Measurements from ENCODE around the gene HAP1. TPM values are rescaled to one million over a fixed set of nuclear protein-coding genes. Genes with fewer than 3 reads are reported as not detected.

The HAP1 gene
- polyA plus RNA-seq, 6 donors from 2014 or later: not detected

DNA sequence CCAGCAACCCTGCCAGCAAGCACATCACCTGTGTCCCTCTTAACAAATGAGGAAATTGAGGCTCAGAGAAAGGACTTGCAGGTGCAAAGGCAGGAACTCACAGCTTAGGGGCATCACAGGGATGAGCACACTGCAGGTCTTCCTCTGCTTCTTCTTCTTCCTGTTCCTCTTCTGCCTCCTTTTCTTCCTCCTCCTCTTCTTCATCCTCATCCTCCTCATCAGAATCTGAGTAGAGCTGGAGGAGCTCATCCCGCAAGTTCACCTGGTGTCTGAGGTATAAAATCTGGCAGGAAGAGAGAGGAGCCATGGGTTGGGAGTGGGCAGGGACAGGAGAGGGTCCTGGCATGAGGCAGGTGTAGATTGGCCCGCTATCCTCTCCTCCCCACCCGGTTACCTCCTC, 2.6 kb downstream of the HAP1 start:
- Mint-ChIP-seq H3K4me3 (no peak overlapping the region), H3K27ac (peak overlapping the region in 1 of 6 donors; percentile 69), H3K27me3 (peaks cover 34 to 79% (median 59%) of the 10 kb centered on the region in 3 donors), H3K4me1 (peaks cover 13 to 22% (median 18%) of the 10 kb centered on the region in 3 donors), H3K36me3 (no peaks in the 10 kb centered on the region), H3K9me3 (no peaks in the 10 kb centered on the region)
- ATAC-seq (ENCODE audit: low read depth in 2 of 2) (peak in 1 of 2 donors; percentile 19), DNase-seq (no peak)

DNA sequence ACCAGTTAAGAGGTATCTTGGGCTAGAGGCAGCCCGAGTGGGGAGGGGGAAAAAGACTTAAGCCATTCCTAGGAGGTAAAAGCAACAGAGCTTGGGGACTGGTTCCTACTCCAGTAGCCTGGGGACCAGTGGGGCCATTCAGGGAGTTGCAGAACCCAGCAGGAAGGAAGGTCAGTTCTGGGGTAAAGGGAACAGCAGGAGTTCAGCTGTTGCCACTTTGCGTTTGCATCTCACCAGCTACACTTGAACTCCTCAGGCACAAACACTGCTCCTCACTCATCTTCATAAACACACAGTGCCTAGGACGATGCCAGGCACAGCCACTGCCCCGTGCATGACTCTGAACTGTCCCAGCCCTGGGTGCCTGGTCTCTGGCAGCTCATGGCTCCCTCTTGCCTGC, 4.0 kb downstream of the HAP1 start:
- no peak for DNase-seq
- H3K36me3 Mint-ChIP-seq: no peaks in the 10 kb centered on the region
- H3K27me3 Mint-ChIP-seq: peaks cover 28 to 70% (median 46%) of the 10 kb centered on the region in 3 donors
- no peaks in the 10 kb centered on the region for H3K9me3 Mint-ChIP-seq
- H3K4me3 Mint-ChIP-seq: no peak overlapping the region
- no peak for ATAC-seq (ENCODE audit: low read depth in 2 of 2)
- H3K27ac Mint-ChIP-seq: no peak overlapping the region
- peaks cover 6 to 22% (median 18%) of the 10 kb centered on the region in 3 donors for H3K4me1 Mint-ChIP-seq

DNA sequence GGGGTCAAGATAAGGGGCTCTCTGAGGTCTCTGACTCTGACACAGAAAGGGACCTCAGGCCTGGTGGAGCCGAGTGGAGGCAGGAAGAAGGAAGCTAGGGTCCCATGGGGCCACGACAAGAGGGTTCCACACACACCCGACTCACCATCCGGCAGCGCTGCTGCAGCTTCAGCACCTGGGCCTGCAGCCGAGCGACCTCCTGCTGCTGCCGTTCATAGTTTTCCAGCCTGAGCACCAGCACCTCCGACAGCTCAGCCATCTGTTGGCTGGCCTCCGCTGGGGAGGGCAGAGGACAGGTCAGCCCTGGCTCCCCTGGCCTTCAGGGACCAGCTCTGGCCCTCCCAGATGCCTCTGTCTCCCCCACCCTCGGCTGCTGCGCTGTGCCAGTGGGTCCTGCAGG, 6.4 kb downstream of the HAP1 start:
- Mint-ChIP-seq H3K9me3 (no peaks in the 10 kb centered on the region), H3K4me3 (no peak overlapping the region), H3K36me3 (no peaks in the 10 kb centered on the region), H3K4me1 (peaks cover 0 to 12% (median 4%) of the 10 kb centered on the region in 3 donors), H3K27ac (no peak overlapping the region), H3K27me3 (peaks cover 17 to 56% (median 37%) of the 10 kb centered on the region in 3 donors)
- ATAC-seq (ENCODE audit: low read depth in 2 of 2) (no peak), DNase-seq (no peak)

DNA sequence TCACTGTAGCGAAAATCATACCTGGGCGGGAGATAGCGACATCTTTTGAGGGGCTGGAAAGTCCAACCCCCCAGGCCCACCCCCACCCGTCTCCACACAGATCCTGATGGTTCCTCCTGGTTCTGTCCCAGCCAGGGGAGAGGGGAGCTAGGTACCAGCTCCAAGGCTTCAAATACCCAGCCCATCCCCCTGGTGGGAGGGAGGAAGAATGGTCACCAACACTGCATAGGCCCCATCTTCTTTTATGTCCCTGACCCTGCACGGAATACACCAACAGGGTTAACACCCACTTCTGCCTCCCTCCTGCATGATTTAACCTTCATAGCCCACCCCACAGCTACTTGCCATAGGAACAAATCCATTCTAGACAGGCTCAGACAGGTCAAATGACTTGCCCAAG, 9.3 kb downstream of the HAP1 start:
- no peak for DNase-seq
- H3K4me1 Mint-ChIP-seq: peaks cover 0 to 7% (median 4%) of the 10 kb centered on the region in 3 donors
- no peak for ATAC-seq (ENCODE audit: low read depth in 2 of 2)
- peak overlapping the region in 1 of 6 donors; percentile 78 for H3K27ac Mint-ChIP-seq
- peak overlapping the region in 1 of 8 donors; percentile 54 for H3K4me3 Mint-ChIP-seq
- H3K27me3 Mint-ChIP-seq: peaks cover 6 to 37% (median 27%) of the 10 kb centered on the region in 3 donors
- no peaks in the 10 kb centered on the region for H3K9me3 Mint-ChIP-seq
- H3K36me3 Mint-ChIP-seq: no peaks in the 10 kb centered on the region

DNA sequence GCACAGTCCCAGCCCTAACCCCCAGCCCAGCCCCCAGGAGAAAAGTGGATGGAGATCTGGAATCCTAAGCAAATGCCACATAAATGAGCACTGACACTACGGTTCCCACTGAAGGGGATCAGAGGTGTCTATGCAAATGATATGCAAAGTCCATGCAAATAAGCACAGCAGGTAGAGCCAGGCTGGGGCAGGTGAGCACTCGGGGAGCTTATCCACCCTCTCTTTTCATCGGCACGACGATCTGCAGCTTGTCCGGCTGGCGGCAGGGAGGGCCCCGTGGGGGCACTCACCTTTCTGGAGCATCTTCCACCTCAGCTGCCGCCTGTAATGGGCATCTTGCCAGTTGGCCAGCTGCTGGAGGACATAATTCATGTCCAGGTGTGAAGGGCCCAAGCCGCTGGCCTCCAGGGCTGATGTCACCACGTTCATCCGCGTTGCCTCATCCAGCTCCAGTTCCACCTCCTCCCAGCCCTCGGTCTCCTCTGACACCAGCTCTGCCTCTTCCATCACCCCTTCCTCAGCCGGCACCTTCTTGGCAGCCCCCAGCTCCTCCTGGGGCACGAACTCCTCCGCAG, 9.9 kb downstream of the HAP1 start:
- Mint-ChIP-seq H3K27ac (peak overlapping the region in 1 of 6 donors; percentile 78), H3K9me3 (no peaks in the 10 kb centered on the region), H3K4me1 (peaks cover 0 to 7% (median 4%) of the 10 kb centered on the region in 3 donors), H3K4me3 (peak overlapping the region in 1 of 8 donors; percentile 68), H3K36me3 (no peaks in the 10 kb centered on the region), H3K27me3 (peaks cover 5 to 36% (median 23%) of the 10 kb centered on the region in 3 donors)
- ATAC-seq (ENCODE audit: low read depth in 2 of 2) (no peak), DNase-seq (no peak)

DNA sequence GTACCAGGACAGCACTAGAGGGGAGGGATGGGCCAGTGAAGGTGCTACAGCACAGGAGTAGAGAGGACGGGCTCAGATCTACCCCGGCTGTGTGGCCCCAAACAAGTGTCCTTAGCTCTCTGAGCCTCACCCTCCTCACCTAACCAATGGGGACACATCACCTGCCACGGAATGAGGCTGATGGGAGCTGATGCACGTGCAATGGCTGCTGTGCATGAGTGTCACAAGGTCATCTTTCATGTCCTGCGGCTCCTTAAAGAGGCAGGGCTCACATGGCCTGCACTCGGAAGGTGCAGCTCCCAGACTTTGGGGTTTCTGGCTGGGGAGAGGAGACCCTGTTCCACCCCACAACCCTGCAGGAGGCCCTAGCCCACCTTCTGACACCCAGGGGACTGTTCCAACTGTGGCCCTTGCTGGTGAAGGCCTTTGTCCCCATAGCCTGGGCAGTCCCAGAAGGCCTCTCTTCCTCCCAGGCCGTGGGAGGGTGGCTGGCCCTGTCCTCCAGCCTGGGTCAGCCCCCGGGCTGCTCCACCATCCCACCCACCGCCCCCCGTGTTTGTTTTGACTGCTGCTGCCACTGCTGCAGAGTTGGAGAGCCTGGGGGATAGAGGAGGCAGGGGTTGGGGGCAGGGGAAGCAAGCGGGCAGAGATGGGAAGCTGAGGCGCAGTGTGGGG, 10.5 kb downstream of the HAP1 start:
- Mint-ChIP-seq H3K27me3 (peaks cover 5 to 36% (median 23%) of the 10 kb centered on the region in 3 donors), H3K36me3 (no peaks in the 10 kb centered on the region), H3K27ac (no peak overlapping the region), H3K9me3 (no peaks in the 10 kb centered on the region), H3K4me3 (no peak overlapping the region), H3K4me1 (peaks cover 0 to 7% (median 4%) of the 10 kb centered on the region in 3 donors)
- DNase-seq (no peak), ATAC-seq (ENCODE audit: low read depth in 2 of 2) (no peak)

DNA sequence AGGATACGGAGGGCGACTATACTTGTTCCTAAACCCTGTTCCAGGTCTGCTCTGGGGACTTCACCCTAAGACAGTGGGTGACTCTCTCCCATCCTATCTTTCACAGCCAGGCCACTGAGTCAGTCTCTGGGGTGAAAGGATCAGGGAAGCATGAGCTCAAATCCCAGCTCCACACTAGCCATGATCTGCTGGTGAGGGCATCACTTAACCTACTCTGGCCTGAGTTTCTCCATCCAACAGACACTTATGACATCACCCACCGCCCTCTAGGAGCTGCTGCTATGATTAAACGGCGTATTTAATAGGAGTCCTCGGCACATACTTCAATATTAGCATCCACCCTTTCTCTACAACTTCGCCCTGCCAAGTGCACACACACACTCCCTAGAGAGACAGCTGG, 12.2 kb downstream of the HAP1 start:
- no peaks in the 10 kb centered on the region for H3K36me3 Mint-ChIP-seq
- ATAC-seq (ENCODE audit: low read depth in 2 of 2) (no peak), DNase-seq (no peak)
- H3K27me3 Mint-ChIP-seq: peaks cover 0 to 26% (median 23%) of the 10 kb centered on the region in 3 donors
- H3K27ac Mint-ChIP-seq: peak overlapping the region in 1 of 6 donors; percentile 37
- no peaks in the 10 kb centered on the region for H3K9me3 Mint-ChIP-seq
- no peak overlapping the region for H3K4me3 Mint-ChIP-seq
- no peaks in the 10 kb centered on the region for H3K4me1 Mint-ChIP-seq

DNA sequence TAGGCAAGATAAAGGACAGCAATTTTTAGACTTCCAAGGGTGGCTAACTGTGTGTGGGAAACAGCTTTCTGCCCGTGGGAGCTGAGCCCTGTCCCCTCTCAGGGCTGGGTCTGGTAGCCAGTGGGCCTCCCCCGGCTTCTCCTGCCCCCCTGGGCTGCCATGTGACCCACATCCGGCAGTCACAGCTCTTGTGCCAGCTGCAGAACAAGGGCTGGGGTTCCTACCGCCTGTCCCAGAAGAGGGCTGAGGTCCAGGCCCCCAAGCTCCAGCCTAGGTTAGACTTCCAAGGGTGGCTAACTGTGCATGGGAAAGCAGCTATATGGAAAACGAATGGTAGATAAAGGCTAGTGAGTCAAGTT, 16.2 kb downstream of the HAP1 start:
- Mint-ChIP-seq H3K9me3 (no peaks in the 10 kb centered on the region), H3K36me3 (no peaks in the 10 kb centered on the region), H3K4me3 (no peak overlapping the region), H3K27ac (no peak overlapping the region), H3K4me1 (no peaks in the 10 kb centered on the region), H3K27me3 (peaks cover 6 to 12% (median 9%) of the 10 kb centered on the region in 3 donors)
- ATAC-seq (ENCODE audit: low read depth in 2 of 2) (no peak), DNase-seq (no peak)

DNA sequence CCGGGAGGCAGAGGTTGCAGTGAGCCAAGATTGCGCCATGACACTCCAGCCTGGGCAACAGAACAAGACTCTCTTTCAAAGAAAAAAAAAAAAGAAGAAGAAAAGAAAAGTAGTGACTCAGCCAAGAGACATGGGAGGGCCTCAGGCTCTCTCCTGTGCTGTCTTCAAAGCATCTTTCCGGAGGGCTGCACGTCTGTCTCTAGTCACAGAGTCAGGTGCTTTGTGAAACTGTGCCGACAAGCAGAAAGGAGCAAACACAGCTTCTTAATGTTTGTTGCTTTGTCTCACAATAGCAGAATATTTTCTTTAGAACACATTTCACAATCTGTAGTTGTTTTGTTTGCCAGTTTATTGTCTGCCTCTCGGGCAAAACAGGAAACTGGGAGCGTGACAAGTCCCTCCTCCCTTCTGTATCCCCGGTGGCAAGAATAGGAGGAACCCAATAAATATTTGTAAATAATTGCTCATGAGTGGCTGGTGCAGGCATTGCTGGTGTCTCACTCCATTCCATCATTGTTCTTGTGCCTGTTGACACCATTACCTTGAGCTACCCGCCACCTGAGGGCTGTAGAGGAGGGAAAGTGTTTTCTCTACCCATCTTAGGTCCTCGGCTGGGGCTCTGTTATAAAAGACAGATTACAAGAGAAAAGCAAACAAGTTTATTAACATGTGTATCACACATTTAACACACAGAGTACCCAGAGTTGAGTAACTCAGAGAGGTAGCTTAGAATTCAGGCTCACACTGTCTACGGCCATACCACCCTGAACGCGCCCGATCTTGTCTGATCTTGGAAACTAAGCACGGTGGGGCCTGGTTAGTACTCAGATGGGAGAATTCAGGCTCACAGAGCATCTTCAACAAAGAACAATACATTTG, 16.8 kb downstream of the HAP1 start:
- ATAC-seq (ENCODE audit: low read depth in 2 of 2) (no peak), DNase-seq (no peak)
- Mint-ChIP-seq H3K27me3 (peaks cover 6 to 9% (median 6%) of the 10 kb centered on the region in 3 donors), H3K4me1 (no peaks in the 10 kb centered on the region), H3K9me3 (no peaks in the 10 kb centered on the region), H3K36me3 (no peaks in the 10 kb centered on the region), H3K27ac (peak overlapping the region in 2 of 6 donors; percentile 44 to 47), H3K4me3 (no peak overlapping the region)

DNA sequence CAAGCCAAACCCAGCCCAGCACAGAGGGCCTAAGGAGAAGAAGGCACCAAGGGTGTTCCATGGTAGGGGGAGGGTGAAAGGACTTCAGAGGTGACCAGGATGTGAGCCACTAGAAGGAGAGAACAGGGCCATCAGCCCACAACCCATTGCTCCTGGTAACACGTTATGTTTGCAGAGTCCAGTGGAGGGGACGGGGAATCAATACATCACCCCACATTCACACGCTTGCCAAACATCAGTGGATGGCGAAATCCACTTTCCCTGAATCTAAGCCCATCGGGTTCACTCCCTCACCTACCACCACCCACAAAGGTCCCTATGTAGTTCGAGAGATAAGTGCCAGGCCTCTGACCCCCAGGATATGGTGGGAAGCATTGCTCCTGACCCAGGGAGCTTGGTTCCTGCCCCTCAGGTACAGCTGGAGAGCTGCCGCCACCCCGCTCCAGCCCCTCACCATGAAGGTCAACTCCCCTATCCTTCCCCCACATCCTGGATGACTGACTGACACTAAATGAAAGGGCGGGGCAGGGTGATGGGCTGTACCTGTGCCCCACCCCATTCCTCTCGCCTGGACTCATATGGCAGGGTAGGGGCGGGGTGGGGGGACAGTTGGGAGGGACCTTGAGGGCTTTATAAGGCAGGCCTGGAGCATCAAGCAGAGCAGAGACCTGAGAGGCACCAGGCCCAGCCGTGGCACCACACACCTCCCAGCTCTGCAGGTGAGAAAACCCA, 22.6 kb downstream of the HAP1 start, which contains the start of gene GAST:
Gene GAST (plus strand): TSS at position 663 of the 732 bp plus-strand sequence. CDS start 3,106 bp downstream, outside the sequence.
- H3K4me3 Mint-ChIP-seq: no peak within 1 kb of the TSS
- ATAC-seq (ENCODE audit: low read depth in 2 of 2): no peak
- no peaks in the 10 kb centered on the region for H3K36me3 Mint-ChIP-seq
- no peak within 1 kb of the TSS for H3K27ac Mint-ChIP-seq
- no peak for DNase-seq
- H3K27me3 Mint-ChIP-seq: peaks cover 12 to 28% (median 18%) of the 10 kb centered on the region in 3 donors
- peaks cover 0 to 3% (median 0%) of the 10 kb centered on the region in 7 donors for H3K9me3 Mint-ChIP-seq
- H3K4me1 Mint-ChIP-seq: no peaks in the 10 kb centered on the region

DNA sequence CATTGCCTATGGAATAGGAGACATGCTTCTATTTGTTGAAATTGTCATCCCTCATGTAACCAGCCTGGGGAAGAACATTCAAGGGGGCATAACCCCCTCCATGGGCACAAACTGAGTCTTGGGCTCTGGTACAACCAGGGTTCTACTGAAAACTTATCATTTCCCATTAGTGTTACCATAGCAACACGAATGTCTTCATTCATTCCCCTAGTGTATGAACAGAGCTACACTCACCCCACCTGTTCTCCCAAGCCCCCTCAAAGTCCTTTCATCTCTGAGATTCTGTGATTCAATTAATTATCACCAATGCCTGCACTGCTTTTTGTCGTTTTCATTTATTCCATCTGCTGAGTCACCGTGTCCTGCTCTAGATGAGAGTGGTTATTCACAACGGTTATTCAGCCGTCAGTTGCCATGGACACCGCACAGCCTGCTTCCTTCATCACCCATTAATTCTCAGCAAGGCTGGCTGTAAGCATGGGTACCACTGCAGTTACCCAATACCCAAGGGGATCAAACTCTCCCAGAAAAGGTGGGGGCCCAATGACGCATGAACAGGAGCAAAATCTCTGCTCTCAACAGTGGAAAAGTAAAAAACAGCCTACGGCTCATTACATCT, 23.9 kb downstream of the HAP1 start:
- peaks cover 0 to 3% (median 0%) of the 10 kb centered on the region in 7 donors for H3K9me3 Mint-ChIP-seq
- DNase-seq (no peak), ATAC-seq (ENCODE audit: low read depth in 2 of 2) (peak in 1 of 2 donors; percentile 20)
- H3K4me3 Mint-ChIP-seq: no peak overlapping the region
- no peaks in the 10 kb centered on the region for H3K4me1 Mint-ChIP-seq
- no peaks in the 10 kb centered on the region for H3K36me3 Mint-ChIP-seq
- H3K27me3 Mint-ChIP-seq: peaks cover 7 to 28% (median 21%) of the 10 kb centered on the region in 3 donors
- H3K27ac Mint-ChIP-seq: no peak overlapping the region

DNA sequence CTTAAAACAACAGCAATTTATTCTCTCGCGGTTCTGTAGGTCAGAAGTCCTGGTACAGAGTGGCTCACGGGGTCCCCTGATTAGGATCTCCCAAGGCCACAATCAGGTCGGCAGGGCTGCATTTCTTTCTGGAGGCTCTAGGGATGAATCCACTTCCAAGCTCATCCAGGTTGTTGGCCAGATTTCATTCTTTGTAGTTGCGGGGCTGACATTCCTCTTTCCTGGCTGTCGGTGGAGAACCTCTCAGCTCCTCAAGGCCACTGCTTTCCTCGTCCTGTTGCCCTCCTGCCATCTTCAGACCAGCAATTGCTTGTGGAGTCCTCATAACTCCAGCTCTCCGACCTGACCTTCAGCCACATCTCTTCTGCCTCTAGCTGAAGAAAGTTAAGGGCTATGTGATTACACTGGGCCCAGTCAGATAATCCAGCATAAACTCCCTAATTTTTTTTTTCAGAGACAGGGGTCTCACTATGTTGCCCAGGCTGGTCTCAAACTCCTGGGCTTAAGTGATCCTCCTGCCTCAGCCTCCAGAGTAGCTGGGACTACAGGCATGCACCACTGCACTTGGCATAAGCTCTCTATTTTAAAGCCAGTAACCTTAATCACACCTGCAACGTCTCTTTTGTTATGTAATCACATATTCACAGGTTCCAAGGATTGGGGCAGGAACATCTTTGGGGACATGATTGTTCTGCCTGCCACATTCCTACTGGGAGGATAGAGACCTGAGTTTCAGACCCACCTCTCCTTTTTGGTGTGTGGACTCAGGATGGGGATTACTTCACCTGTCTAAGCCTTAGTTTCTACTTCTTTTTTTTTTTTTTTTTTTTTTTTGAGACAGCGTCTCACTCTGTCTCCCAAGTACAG, 26.4 kb downstream of the HAP1 start:
- no peak for DNase-seq
- no peak for ATAC-seq (ENCODE audit: low read depth in 2 of 2)

More for the DNA sequence above, 26.4 kb downstream of the HAP1 start:
- H3K9me3 Mint-ChIP-seq: peaks cover 0 to 3% (median 0%) of the 10 kb centered on the region in 7 donors
- peaks cover 7 to 28% (median 28%) of the 10 kb centered on the region in 3 donors for H3K27me3 Mint-ChIP-seq
- no peak overlapping the region for H3K4me3 Mint-ChIP-seq
- peak overlapping the region in 1 of 6 donors; percentile 65 for H3K27ac Mint-ChIP-seq
- no peaks in the 10 kb centered on the region for H3K36me3 Mint-ChIP-seq
- H3K4me1 Mint-ChIP-seq: no peaks in the 10 kb centered on the region
